Measurements from ENCODE around the gene SPATA6L. TPM values are rescaled to one million over a fixed set of nuclear protein-coding genes. Genes with fewer than 3 reads are reported as not detected.

Gene SPATA6L
- total and polyA plus RNA-seq, 9 of the 15 experiments (the other 6 are each of a cell fraction or from before 2014, with no cell fraction given), result 0.03 to 1.00 (median 0.08) TPM; not detected in 4

DNA sequence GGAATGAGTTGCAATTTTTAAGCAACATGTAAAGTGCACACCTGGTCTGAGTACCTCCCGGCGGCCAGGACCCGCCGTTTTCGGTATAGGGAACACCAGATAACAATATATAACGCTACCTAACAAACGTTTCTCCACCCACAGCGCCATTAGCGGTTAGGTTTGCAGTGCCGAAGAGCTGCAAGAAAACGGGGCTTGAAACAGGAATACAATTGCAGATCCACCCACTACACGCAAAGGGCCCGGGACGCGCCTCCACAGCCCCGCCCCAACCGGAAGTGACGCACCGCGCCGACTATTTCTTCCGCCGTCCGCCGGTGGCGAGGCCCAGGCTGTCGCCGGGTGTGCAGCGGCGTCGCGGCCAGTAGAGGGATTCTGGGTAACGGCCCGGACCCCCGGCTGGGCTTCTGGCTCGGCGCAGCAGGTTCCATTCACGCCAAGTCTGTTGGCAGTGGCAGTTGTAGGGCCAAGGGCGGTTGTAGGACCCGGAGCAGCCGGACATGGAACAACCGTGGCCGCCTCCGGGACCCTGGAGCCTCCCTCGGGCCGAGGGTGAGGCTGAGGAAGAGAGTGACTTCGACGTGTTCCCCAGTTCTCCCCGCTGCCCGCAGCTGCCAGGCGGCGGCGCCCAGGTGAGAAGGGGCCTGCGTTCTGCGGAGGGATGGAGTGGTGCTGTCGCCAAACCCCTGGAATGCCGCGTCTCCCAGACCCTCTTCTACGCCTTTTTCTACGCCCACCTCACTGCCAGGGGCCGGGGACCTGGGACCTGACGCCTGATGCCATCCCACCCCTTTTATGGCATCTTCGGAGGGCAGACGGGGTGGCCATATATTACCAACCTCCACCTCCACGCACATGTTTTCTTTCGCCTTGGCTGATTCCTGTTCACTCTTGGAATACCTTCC, 13.2 kb upstream of the SPATA6L start, which contains the start of gene CDC37L1:
Gene CDC37L1, plus strand, starts transcription at position 302 of the 905 bp plus-strand sequence. Its CDS starts 199 bp downstream, at position 501.
- Histone ChIP-seq H3K27ac (ENCODE audit: extremely low read depth, low read depth, low read length) (peak within 1 kb of the TSS; percentile 94), H2AFZ (ENCODE audit: low read depth, low read length) (peak within 1 kb of the TSS; percentile 86), H4K20me1 (replicated peaks; ENCODE audit: control insufficient read depth, insufficient read depth, low read length) (no peaks in the 10 kb centered on the region), H3K36me3 (ENCODE audit: control insufficient read depth, insufficient read depth, low read length) (peaks cover 7% of the 10 kb centered on the region; the same call in 2 of the 3 replicates), H3K79me2 (ENCODE audit: control insufficient read depth, insufficient read depth, low read length) (peaks cover 42% of the 10 kb centered on the region), H3K27me3 (ENCODE audit: control insufficient read depth in 2 of 2, insufficient read depth in 2 of 2, low read length in 2 of 2) (no peaks in the 10 kb centered on the region), H3K4me1 (replicated peaks in 1 of 2; ENCODE audit: control insufficient read depth in 2 of 2, insufficient read depth in 2 of 2, low read length in 2 of 2) (peaks cover 0 to 20% of the 10 kb centered on the region in 2 experiments; a peak in 4 of 5 replicates), H3K9me1 (ENCODE audit: control insufficient read depth, insufficient read depth, low read length) (no peaks in the 10 kb centered on the region), H3K9me3 (replicated peaks; ENCODE audit: control insufficient read depth, insufficient read depth, low read depth, low read length) (no peaks in the 10 kb centered on the region), H3K4me3 (peak within 1 kb of the TSS; percentile 80), H3K4me2 (ENCODE audit: insufficient read depth, low read length) (peak within 1 kb of the TSS; percentile 97), H3K9ac (ENCODE audit: insufficient read depth in 1 of 2, low read depth in 2 of 2, low read length in 2 of 2) (peak within 1 kb of the TSS; percentile 95 to 97)
- peak; percentile 94 for FAIRE-seq
- in situ Hi-C loops (cut with MboI) (no loop called here), intact Hi-C loops (cut with micrococcal nuclease) (loop anchor here (5.0 kb wide), 1 partner anchor 63 kb away; the partner anchor contains the start of gene AK3)
- ATAC-seq, result peak; percentile 91
- BruUV-seq (replicated peaks), result no TSS peak
- ChIA-PET POLR2A (interaction anchor here (0.6 to 1.0 kb wide), 4 partner anchors 9 to 1021 kb away, joined by 3 to 4 read pairs (median 3); partner anchors contain the start of gene SPATA6L), CTCF (ENCODE audit: low intra/inter-chr PET ratio) (interaction anchor here (0.5 kb wide), 1 partner anchor 13 kb away, joined by 3 read pairs; no protein-coding TSS in a partner anchor)
- peak; percentile 85 to 95 (median 88) for DNase-seq (ENCODE audit: extremely low read depth in 1 of 4, low spot score in 3 of 4)
- WGBS (ENCODE audit: insufficient coverage, low coverage, missing lambda C conversion rate), result under 1% methylated on average over 35 of the region's 66 CpGs
- TF ChIP-seq, protein P1, sequence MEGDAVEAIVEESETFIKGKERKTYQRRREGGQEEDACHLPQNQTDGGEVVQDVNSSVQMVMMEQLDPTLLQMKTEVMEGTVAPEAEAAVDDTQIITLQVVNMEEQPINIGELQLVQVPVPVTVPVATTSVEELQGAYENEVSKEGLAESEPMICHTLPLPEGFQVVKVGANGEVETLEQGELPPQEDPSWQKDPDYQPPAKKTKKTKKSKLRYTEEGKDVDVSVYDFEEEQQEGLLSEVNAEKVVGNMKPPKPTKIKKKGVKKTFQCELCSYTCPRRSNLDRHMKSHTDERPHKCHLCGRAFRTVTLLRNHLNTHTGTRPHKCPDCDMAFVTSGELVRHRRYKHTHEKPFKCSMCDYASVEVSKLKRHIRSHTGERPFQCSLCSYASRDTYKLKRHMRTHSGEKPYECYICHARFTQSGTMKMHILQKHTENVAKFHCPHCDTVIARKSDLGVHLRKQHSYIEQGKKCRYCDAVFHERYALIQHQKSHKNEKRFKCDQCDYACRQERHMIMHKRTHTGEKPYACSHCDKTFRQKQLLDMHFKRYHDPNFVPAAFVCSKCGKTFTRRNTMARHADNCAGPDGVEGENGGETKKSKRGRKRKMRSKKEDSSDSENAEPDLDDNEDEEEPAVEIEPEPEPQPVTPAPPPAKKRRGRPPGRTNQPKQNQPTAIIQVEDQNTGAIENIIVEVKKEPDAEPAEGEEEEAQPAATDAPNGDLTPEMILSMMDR (IDR thresholded peaks at IDR 0.05 in 2 of 3, conservative IDR thresholded peaks at IDR 0.05 in 1 of 3; ENCODE audit: insufficient read depth in 2 of 3, low read depth in 1 of 3, low read length in 3 of 3), result peak; percentile 38 to 72 (median 69); a peak in 5 of 6 replicates
- TF ChIP-seq PTTG1 (tag; IDR thresholded peaks at IDR 0.05; ENCODE audit: low read depth), result no peak
- TF ChIP-seq TBL1XR1 (IDR thresholded peaks at IDR 0.05; ENCODE audit: low read length in 2 of 2), result 0 out of 4 replicates have a peak, but pooled peaks of 1 of the 2 experiments have one; percentile 44
- TF ChIP-seq MAFF (IDR thresholded peaks at IDR 0.05; ENCODE audit: low read length), result no peak
- peak; percentile 64 for TF ChIP-seq CTBP1 (IDR thresholded peaks at IDR 0.05; ENCODE audit: borderline replicate concordance)
- TF ChIP-seq RBM25 (IDR thresholded peaks at IDR 0.05; ENCODE audit: low read depth, low read length, severe bottlenecking), result no peak
- TF ChIP-seq ZNF324 (CRISPR knock-in tag; IDR thresholded peaks at IDR 0.05), result no peak
- TF ChIP-seq REST (IDR thresholded peaks at IDR 0.05; ENCODE audit: borderline replicate concordance), result no peak
- TF ChIP-seq REST (CRISPR knock-in tag; IDR thresholded peaks at IDR 0.05; ENCODE audit: low read depth), result 0 out of 2 replicates have a peak, but pooled peaks have one; percentile 40
- TF ChIP-seq ETV5 (CRISPR knock-in tag; IDR thresholded peaks at IDR 0.05; ENCODE audit: low read depth), result no peak; the same call in 1 of the 2 replicates
- TF ChIP-seq ZNF551 (CRISPR knock-in tag; IDR thresholded peaks at IDR 0.05), result no peak

Data from K562 (cell line).